Glomerular visceral epithelial cell (primary cell): ENCODE measurements around the gene C22orf15.
A peak's percentile ranks its signal among the peaks of the same experiment; 100 is the strongest.

ENCODE experiments used
- DNase-seq: peaks from one replicate; pipeline ENCODE4 v3.0.0-alpha.2; 2016; ENCODE audit errors: extremely low spot score

Gene C22orf15

DNA sequence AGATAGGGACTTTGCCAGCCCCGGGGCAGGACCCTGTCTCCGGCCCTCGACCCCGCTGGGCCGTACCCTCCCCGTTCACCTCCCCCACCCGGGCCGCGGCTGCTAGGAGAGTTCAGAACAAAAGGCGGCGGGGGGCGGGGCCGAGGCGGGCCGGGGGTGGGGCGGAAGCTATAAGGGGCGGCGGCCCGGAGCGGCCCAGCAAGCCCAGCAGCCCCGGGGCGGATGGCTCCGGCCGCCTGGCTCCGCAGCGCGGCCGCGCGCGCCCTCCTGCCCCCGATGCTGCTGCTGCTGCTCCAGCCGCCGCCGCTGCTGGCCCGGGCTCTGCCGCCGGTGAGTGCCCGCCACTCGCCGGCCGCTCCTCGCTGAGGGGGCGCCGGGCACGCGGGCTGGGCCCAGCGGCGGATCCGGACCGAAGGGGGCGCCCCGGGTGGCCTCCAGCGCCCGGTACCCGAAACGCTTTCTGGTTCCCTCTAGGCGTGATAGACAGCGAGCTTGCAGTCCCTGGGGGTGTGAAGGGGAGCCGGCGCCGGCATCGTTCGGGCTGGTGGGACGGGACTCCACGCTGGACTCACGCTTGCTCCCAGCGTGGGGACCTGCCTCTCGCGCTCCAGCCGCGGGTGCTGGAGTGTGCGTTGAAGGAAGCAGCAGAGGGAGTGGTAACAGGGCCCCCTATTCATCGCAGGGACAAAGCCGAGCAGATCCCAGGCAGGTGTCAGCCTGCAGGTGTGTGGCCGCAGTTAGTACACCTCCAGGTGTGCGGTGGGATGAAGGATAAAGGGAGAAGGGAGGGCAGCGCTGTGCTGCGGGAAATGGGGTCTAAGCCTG, 10.1 kb downstream of the C22orf15 start, which contains the start of gene MMP11:
Gene MMP11 (plus strand): TSS at position 201 of the 825 bp plus-strand sequence. CDS start 22 bp downstream, at position 223.
- peak; percentile 47 for DNase-seq

DNA sequence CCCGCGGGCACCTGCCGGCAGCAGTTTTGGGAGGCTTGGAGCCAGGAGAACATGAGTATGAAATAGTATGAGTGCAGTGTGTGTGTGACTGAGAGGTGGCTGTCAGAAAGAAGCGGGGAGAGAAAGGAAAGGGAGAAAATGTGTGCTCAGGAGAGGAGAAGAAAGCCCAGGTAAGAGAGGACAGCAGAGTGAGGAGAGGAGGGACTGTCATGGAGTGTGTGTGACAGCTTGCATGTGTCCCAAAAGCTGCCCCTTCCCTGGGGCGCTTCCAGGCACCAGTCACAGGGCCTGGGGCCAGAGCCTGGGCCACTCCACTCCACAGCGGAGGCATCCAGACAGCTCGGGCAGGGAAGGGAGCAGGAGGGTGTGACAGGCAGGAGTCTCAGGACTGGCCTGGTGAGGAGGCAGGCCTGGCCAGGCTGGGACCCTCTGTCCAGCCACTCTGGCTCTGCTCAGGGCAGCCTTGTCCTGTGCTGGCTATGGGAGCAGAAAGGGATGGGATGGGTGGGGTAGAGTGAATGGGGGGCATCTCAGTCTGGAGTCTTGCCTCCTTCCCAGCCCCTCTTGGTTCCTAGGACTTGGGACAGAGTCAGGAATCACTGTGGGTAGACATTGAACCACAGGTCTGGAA, 10.8 kb downstream of the C22orf15 start:
- DNase-seq, result no peak

DNA sequence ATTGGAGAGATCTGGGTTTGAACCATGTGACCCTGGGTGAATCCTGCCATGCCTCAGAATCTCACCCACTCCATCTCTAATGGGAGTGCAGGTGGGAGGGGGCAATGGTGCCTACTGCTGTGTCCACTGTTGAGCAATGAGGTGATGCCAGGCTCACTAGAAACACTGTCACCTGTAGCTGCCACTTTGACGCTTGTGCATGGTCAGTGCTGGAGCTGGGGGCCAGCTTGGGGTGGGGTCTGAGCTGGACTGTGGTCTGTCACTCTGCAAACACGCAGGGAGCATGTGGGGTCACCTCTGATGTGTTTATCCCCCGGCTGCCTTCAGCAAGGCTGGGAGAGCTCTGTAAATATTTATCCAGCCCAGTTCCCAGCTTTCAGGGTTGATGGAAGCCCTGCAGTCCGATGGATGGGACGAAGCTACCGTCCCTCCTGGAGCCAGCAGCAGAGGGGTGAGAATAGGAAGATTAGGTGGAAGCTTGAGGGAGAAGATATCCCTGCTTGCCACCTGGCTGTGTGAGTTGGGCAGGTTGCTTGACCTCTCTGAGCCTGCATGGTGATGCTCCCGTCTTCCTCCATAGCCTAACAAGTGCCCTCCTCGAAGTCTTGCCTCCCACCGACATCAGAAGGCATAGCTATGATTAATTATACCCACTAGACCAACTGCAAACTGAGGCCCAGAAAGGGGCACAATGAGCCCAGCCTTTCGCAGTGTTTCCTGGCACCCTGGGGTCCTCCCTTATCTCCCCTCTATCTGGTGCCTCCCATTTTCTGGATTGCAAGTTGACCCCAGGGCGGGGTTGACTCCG, 11.5 kb downstream of the C22orf15 start:
- no peak for DNase-seq

DNA sequence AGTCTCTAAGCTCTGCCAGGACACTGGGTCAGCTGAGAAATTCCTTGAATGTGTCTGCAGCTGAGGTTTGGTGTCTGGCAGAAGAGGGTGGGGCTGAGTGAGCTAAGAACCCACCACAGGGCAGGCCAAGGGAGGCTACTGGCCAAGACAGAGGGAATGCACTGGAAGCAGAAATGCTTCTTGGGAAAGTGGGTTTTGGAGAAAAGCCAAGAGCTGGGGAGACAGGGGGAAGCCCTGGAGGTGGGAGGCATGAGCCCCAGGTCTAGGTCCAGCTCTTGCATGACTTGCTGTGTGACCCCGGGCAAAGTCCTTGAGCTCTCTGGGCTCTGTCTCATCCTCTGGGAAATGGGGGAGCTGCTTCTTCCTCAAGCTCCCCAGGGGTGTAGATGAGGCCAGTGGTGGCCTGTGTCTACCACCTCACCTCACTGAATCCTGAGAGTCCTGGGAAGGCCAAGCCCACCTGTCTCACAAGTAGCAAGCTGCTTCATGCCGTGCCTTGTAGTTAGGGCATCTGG, 12.2 kb downstream of the C22orf15 start:
- peak; percentile 75 for DNase-seq

DNA sequence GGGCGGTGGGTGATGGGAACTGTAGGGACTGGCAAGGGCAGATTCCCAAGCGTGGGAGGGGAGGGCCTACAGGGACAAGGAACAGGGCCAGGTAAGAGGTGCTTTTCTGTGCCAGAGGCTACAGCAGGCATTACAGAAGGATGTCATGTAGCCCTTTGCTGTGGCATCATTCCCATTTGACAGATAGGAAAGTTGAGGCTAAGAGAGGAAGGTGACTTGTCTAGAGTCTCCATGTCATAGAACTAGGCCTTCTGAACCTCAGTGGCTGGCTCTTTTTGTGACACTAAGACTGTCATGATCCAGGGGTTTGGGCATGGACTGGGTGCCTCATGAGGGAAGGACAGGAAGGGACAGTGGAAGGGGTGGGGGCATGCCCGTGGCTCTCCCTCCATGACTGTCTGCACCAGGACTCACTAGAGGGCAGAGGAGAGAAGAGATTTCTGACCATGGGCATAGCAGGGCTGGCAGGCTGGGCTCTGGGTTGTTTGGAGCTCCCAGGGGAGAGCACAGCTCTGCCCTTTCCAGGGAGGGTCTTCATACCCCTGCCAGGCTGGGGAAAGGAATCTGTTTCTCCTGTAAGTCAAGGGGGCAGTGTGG, 13.1 kb downstream of the C22orf15 start:
- no peak for DNase-seq

DNA sequence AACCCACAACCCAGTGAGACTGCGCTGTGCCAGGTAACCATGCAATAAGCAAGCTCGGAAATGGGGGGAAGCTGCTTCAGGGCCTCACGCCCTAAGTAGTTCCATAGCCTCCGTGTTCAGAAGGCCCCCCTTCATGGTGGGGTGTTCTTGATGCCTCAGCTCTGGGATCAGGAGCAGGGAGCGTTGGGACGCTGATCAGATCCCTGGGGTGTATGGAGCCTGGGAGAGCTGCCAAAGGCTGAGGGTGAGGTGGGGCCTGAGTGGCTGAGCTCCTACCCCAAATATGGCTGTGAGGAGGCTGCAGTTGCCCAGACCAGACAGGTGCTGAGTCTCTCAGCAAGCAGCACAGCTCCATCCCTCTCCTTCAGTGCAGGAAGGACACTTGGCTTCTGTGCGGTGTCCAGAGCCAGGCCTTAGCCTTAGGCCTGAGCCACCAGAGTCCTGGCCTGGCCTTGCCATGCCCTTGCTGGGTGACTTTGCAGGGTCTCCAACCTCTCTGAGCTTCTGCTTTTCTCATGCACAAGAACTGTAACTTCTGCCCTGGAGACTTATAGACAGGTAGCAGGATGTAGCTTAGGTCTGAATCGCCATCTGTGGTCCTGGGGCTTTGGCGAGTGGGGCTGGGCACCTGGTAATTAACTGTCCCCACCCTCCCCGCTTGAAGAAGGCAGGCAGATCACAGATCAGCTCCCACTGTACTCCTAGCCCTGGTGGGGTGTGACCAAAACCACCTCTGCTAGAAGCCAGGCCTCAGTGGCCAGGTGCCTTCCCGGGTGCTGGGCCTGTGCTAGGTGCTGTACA, 15.2 kb downstream of the C22orf15 start:
- no peak for DNase-seq

DNA sequence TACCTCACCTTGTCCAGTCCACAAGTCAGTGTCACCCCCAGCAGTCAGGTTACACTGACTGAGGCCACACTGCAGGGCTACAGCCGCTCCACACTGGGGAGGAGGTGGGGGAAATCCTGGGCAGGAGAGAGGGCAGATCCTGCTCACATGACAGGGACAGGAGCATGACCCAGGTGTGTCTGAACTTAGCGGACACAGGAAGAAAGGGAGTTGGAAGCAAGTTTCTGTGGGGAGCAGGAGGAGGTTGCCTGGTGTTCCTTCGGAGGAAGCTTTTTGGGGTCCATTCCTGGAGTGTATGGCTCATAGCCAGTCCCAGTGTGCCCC, 15.7 kb downstream of the C22orf15 start:
- no peak for DNase-seq

DNA sequence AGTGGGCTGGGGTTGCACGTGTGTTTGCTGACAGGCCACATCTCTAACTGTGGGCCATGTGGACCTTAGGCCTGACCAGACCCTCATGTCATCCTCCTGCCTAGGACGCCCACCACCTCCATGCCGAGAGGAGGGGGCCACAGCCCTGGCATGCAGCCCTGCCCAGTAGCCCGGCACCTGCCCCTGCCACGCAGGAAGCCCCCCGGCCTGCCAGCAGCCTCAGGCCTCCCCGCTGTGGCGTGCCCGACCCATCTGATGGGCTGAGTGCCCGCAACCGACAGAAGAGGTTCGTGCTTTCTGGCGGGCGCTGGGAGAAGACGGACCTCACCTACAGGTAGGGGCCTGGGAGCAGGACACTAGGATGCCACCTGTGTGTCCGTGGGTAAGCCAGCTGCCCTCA, 16.3 kb downstream of the C22orf15 start:
- DNase-seq, result no peak

DNA sequence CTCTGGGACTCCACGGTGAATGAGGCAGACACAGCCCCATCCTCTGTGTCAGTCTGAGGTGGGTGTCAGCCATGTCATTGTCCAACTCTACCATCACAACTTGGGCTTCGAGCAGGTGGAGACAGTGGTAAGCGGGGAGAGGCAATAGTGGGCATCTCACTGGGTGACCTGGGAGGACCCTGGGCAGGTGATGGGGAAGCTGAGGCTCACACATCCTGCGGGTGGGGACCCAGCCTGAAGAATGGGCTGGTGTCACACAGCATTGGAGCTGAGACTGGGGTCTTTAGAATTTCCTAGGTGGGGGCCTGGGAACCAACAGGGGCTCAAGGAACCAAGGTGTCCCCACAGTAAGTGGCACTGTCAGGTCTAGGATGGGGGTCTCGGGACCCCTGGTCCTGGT, 16.9 kb downstream of the C22orf15 start:
- no peak for DNase-seq

DNA sequence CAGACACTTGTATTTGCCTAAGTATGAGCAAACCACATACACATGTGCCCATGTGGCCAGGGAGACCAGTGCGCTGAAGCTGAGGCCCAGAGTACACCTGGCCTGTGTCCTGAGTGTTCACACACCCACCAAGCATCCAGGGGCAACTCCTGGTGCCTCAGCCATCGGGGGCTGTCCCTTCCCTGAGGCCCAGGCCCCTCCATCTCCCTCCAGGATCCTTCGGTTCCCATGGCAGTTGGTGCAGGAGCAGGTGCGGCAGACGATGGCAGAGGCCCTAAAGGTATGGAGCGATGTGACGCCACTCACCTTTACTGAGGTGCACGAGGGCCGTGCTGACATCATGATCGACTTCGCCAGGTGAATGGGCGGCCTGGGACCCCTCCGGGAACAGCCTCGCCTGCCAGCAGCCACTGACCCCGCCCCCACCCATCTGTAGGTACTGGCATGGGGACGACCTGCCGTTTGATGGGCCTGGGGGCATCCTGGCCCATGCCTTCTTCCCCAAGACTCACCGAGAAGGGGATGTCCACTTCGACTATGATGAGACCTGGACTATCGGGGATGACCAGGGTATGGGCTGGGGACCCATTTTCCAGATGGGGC, 17.5 kb downstream of the C22orf15 start:
- no peak for DNase-seq

DNA sequence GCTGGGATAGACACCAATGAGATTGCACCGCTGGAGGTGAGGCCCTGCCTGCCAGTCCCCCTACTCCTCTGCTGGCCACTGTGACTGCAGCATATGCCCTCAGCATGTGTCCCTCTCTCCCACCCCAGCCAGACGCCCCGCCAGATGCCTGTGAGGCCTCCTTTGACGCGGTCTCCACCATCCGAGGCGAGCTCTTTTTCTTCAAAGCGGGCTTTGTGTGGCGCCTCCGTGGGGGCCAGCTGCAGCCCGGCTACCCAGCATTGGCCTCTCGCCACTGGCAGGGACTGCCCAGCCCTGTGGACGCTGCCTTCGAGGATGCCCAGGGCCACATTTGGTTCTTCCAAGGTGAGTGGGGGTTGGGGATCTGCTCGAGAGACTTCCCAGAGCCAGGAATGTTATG, 18.3 kb downstream of the C22orf15 start:
- no peak for DNase-seq

DNA sequence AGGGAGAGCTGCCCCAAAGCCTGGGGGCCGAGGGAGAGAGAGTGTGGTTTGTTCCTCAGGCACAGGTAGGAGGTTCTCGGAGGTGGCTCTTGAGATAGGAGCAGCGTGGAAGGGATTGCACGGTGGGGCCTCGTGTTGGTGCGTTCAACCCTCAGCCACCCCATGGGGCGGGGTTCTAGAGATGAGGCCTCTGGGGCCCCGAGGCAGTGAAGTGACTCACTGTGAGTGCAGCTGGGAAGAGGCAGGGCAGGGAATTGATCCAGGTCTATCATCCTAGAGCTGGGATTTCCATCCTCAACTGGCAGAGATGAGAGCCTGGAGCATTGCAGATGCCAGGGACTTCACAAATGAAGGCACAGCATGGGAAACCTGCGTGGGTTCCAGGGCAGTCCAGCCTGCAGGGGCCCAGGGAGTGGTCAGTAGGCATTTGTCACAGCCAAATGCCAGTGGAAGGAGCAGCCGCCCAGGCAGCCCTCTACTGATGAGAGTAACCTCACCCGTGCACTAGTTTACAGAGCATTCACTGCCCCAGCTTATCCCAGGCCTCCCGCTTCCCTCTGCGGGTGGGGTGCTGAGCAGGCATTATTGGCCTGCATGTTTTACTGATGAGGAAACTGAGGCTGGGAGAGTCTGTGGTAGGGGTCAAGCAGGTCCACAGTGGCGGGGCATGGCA, 18.9 kb downstream of the C22orf15 start:
- peak; percentile 49 for DNase-seq

DNA sequence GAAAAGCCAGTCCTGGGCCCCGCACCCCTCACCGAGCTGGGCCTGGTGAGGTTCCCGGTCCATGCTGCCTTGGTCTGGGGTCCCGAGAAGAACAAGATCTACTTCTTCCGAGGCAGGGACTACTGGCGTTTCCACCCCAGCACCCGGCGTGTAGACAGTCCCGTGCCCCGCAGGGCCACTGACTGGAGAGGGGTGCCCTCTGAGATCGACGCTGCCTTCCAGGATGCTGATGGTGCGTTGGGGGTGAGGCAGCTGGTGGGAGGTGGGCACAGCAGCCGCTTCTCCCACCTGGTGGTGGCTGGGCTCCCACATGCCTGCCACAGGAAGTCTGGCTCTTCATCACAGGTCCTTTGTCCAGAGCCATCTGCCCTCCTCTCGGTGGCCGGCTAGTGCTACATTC, 19.5 kb downstream of the C22orf15 start:
- DNase-seq, result no peak

DNA sequence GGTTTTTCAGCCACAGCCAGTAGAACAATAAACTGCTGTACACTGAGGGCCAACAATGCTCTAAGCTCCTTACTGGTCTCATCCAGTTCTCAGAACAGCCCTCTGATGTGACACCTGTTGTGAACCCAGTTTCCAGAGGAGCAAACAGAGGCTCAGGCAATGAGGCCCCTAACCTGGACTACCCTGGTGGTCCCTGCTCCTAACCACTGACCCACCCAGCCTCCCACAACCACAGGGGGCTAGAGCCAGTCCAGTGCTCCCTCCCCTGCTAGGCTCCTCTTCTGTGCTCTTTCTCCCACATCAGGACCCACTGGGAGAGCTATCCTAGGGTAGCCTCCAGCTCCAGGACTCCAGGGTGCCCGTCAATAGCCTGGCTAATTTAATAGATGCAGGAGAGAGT, 19.9 kb downstream of the C22orf15 start:
- DNase-seq, result no peak

DNA sequence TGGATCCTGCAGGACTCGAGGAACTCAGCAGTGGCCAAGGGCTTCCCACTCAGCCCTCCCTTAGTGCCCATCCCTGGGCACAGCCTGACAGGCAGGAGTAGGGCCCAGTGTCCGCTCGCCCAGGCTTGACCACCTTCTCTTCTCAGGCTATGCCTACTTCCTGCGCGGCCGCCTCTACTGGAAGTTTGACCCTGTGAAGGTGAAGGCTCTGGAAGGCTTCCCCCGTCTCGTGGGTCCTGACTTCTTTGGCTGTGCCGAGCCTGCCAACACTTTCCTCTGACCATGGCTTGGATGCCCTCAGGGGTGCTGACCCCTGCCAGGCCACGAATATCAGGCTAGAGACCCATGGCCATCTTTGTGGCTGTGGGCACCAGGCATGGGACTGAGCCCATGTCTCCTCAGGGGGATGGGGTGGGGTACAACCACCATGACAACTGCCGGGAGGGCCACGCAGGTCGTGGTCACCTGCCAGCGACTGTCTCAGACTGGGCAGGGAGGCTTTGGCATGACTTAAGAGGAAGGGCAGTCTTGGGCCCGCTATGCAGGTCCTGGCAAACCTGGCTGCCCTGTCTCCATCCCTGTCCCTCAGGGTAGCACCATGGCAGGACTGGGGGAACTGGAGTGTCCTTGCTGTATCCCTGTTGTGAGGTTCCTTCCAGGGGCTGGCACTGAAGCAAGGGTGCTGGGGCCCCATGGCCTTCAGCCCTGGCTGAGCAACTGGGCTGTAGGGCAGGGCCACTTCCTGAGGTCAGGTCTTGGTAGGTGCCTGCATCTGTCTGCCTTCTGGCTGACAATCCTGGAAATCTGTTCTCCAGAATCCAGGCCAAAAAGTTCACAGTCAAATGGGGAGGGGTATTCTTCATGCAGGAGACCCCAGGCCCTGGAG, 20.7 kb downstream of the C22orf15 start:
- DNase-seq, result no peak

DNA sequence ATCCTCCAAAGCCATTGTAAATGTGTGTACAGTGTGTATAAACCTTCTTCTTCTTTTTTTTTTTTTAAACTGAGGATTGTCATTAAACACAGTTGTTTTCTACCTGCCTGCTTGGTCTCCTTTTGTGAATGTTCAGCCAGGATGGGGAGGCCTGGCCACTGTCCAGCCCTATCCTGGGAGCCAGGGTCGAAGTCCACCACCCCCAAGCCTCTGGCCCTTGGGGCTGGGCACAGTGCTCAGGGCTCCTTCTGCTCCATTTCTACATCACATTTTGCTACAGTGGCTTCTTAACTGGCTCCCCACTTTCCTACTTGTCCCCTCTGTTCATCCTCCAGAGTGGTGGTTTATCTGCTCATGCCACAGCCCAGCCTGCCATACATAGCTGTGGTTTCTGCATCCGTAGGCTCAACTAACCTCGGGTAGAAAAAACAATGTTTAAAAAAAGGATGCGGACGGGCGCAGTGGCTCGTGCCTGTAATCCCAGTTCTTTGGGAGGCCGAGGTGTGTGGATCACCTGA, 21.5 kb downstream of the C22orf15 start:
- DNase-seq, result peak; percentile 75

DNA sequence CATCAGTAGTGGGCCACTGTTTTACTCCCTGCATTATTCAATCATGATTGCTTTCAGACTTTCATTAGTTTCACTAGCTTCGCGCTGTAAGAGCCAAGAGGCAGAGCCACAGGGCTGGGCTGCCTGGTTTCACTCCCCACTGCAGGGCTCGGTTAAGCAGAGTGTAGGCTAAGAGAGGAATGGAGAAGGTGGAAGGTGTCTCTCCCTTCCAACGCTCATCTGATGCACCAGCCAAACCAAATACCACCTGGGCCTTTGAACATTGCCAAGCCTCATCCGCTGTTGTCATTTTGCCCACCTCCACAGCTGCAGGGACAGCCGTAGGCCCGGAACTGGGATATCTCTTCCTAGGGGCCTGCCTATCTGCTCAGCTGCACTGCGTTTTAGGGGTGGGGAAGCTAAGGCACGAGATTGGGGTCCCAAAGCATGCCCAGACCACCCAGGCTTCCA, 23.5 kb downstream of the C22orf15 start:
- DNase-seq, result no peak

DNA sequence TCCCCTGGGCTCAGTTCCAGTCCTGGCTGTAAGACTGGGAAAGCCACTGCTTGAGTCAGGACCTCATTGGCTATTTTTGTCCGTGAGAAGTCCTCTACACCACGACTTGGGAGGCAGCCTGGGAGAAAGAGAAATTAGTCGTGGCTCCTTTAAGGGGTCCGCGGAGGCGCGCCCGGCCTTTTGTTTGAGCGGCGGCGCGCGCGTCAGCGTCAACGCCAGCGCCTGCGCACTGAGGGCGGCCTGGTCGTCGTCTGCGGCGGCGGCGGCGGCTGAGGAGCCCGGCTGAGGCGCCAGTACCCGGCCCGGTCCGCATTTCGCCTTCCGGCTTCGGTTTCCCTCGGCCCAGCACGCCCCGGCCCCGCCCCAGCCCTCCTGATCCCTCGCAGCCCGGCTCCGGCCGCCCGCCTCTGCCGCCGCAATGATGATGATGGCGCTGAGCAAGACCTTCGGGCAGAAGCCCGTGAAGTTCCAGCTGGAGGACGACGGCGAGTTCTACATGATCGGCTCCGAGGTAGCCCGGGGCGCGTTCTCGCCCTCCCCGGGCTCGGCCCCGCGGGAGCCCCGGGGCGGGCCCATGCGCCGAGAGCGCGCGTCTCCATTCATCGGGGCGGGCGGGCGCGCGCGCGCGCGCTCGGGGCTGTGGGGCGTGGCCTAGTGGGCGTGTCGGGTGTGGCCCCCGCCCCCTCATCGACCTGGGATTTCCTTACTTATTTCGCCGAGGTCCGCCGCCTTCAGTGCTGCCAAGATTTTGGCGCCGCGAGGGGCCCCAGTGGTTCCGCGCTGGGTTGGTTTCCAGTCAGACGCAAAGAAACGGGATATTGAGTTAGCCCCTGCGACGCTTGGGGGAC, 24.2 kb downstream of the C22orf15 start, which contains the start of gene SMARCB1:
Gene SMARCB1 (plus strand): TSS at position 215 of the 848 bp plus-strand sequence. CDS start 204 bp downstream, at position 419.
- DNase-seq, result peak; percentile 83
